GM18907 (cell line): ENCODE data around the gene ZBED1.
"Not testable (repeated sequence)": the region's sequence is repeated elsewhere in the genome, so short reads cannot be mapped to it uniquely, and the experiment has no call there.

Experiments used
- ATAC-seq: cut with Tn5 transposase; IDR thresholded peaks from one replicate; pipeline ENCODE4 v1.9.1; 2021; ENCODE audit warnings: mild to moderate bottlenecking, moderate library complexity; ENCODE audit not compliant: unreplicated experiment

Gene ZBED1

DNA sequence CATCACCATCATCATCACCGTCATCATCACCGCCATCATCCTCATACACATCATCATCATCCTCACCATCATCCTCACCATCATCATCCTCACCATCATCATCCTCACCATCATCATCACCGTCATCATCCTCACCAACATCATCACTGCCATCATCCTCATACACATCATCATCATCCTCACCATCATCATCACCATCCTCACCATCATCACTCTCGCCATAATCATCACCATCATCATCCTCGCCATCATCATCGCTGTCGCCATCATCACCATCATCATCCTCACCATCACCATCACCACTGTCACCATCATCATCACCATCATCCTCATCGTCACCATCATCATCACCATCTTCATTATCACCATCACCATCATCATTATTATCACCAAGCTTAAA, 19.8 kb upstream of the ZBED1 start:
- no peak for ATAC-seq

DNA sequence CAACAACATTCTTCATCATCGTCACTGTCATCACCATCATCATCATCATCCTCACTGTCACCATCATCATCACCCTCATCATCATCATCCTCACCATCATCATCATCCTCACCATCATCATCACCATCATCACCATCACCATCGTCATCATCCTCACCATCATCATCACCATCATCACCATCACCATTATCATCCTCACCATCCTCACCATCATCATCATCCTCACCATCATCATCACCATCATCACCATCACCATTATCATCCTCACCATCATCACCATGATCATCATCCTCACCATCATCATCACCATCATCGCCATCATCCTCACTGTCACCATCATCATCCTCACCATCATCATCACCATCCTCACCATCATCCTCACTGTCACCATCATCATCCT, 18.9 kb upstream of the ZBED1 start:
- not testable (repeated sequence) for ATAC-seq

DNA sequence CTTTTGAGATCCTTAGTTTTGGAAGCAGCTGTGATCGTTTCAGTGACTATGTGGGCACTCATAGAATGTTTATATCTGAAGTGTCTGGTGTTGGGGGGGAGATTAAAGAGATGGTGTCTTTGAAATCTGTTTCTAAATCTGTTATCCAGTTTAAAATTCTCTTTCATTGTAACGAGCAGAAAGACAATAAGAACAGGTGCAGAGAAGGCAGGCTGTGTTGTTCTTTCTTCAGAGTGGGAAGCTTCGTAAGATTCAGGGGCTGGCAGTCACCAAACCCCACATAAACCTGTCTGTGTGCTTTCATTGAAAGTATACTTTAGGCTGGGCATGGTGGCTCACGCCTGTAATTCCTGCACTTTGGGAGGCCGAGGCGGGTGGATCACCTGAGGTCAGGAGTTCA, 16.3 kb upstream of the ZBED1 start:
- peak; percentile 13 for ATAC-seq

DNA sequence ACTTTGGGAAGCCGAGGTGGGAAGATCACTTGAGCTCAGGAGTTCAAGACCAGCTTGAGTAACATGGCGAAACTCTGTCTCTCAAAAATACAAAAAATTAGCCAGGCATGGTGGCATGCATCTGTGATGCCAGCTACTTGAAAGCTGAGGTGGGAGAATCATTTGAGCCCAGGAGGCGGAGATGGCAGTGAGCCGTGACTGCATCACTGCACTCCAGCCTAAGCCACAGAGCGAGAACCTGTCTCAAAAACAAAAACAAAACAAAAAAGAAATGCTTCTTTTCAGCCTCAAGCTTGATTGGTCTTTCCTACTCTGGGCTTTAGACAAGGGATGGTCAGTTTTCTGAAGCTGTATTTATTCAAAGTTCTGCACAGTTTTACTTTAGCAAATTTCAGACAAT, 15.8 kb upstream of the ZBED1 start:
- ATAC-seq, result peak; percentile 57

DNA sequence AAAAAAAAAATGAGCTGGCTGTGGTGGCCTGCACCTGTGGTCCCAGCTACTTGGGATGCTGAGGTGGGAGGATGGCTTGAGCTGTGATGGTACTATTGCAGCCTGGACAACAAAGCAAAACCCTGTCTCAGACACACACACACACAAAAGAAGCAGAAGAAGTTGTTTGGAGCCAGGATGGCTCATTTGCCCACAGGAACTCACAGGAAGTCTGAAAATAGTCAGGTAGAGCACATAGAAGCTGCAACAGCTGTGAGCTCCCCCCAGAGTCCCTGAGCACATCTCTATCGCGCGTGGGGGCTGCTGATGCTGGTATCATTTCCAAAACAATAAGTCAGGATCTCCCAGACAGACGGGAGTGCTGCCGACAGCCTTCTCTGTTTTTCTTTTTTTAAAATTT, 13.4 kb upstream of the ZBED1 start:
- ATAC-seq, result no peak

DNA sequence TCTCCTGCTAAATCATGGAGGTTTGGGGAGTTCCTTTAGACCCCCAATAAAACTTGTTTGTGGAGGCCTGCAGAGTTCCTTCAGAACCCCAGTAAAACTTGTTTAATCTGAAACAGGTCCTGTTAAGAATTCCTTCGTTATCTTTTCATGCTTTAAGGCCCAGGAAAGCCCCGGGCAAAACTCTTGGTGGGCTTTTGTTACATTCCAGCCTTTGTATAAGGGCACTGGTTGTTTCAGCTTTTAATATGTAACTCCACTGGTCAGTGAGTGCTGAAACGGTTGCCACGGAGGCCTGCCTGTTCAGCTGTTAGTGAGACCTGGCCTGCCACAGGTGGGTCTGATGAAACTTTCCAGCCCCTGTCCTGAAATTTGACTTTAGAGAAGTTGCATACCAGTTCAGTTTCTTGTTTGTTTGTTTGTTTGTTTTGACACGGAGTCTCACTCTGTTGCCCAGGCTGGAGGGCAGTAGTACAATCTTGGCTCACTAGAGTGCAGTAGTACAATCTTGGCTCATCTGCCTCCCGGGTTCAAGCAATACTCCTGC, 12.4 kb upstream of the ZBED1 start:
- ATAC-seq, result no peak

DNA sequence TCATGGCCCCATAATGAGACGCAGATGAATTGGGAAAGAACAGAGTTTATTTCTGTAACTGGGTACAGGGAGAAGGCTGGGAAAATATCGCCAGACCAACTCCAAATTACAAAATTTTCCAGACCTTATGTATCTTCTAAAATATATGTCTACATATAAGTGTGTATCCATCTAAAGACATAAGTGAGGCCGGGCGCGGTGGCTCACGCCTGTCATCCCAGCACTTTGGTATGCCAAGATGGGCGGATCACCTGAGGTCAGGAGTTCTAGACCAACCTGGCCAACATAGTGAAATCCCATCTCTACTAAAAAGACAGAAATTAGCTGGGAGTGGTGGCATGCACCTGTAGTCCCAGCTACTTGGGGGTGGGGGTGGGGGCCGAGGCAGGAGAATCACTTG, 11.7 kb upstream of the ZBED1 start:
- no peak for ATAC-seq

DNA sequence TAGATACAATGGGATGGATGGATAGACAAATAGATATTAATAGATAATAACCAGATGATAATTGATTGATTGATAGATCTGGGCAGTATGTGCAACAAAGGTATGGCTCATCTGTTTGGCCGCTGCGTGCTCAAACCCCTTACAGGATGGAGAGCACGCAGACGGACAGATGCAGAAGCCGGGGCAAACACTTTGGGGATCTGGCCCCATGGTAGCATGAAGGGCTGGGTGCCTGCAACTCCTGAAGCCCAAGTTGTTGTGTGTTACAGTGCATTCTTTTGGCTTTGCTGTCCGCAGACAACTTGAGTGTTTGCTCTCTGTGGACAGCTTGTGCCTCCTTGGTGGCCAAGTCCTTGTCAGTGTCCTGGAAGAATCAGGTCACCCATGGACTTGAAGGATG, 10.6 kb upstream of the ZBED1 start:
- ATAC-seq, result no peak

DNA sequence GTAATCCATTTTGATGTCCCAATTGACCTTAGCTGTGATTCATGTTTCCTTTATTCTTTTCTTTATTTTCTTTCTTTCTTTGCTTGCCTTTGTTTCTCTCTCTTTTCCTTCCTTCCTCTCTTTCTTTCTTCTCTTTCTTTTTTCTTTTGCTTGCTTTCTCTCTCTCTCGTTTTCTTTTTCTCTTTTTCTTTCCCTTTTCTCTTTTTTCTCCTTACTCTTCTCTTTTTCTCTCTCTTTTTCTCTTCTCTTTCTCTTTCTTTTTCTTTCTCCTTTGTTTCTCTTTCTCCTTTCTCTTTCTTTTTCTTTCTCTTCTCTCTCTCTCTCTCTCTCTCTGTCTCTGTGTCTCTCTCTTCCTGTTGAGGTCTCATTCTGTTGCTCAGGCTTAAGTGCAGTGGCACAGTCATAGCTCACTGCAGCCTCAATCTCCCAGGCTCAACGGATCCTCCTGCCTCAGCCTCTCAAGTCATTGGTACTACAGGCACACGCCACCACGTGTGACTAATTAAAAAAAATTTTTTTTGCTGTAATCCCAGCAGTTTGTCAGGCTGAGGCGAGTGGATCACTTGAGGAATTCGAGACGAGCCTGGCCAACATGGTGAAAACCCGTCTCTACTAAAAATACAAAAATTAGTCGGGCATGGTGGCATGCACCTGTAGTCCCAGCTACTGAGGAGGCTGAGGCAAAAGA, 8.0 kb upstream of the ZBED1 start:
- ATAC-seq, result no peak

DNA sequence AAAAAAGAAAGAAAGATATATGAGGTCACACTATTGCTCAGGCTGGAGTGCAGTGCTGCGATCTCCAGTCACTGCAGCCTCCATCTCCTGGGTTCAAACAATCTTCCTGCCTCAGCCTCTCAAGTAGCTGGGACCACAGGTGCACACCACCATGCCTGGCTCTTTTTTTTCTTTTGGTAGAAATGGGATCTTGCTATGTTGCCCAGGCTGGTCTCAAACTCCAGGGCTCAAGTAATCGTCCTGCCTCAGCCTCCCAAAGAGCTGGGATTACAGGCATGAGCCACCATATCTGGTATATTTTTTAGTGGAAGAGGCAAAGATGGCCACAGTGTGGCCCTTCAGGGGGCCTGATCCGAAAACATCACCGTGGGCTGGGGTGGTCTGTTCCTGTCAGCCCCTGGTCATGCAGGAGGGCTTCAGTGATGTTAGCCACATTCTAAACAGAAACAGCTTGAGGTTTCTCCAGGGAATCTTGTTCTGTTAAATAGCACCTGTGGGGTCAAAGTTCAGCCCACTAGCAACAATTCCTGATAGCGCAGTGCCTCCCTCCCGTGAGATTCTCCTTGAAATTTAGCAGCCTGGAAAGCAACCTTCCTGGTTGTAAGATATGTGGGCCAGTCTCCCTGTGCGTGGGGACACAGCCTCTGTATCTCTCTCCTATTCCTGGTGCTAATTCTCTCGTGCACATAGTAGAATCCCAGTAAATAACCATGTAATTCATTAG, 7.3 kb upstream of the ZBED1 start:
- no peak for ATAC-seq

DNA sequence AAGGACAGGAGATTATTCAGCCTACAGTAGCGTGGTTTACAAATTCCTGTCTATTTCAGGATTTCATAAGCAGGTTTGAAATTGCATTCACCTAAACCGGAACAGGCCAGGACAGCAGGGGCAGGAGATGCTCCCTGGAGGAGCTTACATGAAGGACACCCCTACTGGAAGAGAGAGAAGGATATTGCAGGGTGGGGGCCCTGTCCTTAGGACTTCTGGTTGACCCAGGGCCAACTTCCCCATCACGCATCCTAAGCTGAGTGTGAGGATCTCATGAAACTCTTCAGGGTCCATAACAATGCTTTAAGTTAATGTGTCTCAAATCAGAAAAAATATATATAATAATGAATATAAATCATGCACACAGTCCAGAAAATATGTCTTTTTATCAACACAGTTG, 6.4 kb upstream of the ZBED1 start:
- ATAC-seq, result no peak

DNA sequence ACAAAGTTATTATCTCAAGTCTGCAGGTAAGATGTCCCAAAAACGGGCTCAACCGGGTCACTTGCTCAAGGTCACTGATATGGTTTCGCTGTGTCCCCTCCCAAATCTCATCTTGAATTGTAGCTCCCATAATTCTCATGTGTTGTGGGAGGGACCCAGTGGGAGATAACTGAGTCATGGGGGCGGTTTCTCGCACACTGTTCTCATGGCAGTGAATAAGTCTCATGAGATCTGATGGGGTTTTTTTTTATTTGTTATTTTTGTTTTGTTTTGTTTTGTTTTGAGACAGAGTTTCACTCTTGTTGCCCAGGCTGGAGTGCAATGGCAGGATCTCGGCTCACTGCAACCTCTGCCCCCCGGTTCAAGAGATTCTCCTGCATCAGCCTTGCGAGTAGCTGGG, 4.6 kb upstream of the ZBED1 start:
- not testable (repeated sequence) for ATAC-seq

DNA sequence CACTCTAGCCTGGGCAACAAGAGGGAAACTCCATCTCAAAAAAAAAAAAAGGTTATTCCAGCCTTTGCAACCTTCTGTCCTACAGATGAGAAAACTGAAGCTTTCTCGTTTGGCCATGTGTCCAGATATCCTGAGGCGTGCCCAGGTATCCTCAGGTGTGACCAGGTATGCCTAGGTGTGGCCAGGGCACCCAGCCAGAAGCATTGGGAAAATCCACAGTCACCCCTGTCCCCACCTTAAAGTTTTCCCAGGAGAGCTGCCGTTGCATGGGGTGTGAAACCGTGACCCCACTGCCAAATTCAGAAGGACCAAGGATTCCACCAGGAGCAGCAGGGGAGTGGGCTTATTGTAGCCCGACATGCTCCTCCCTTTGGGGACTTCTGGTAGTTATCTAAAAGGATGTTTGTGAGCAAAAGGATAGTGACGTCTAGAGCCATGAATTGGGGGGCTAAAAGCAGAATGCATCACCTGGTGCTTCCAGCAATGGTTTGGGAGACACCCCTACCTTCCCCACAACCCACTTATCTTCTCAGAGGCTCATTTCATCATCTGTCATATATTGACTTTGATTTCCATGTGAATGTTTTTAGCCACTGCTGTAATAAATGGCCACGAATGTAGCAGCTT, 4.0 kb upstream of the ZBED1 start:
- ATAC-seq, result no peak

DNA sequence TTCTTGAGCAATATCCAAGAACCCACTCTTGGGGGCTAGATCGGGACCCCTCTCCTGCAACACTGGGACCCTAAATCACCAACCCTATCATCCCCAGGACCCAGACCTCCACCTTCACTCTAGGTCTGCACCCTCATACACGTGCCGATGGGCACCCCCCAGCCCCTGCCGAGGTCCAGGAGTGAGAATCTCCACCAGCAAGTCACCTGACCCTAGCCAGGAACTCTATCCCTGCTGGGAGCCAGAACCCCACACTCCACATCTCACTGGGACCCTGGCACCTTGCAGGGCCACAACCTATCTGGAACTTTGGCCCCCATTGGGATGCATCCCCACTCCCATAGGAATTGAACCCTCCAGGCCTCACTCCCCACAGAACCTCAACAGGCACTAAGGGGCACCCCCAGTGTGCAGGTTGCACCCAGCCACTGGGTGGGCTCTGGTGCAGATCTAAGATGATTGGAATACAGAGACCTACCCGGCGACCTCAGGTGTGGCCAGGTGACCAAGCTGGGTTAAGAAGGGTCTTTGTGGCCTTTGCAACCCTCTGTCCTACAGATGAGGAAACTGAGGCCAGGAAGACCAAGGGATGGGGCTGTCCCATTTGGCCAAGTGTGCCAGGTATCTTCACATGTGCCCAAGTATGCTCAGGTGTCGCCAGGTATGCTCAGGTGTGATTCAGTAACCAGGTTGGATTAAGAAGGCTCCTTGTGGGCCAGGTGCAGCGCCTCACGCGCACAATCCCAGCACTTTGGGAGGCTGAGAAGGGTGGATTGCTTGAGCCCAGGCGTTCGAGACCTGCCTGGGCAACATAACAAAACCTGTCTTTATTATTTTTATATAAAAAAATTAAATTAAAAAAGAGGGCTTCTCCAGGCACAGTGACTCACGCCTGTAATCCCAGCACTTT, 3.1 kb upstream of the ZBED1 start:
- ATAC-seq, result no peak

DNA sequence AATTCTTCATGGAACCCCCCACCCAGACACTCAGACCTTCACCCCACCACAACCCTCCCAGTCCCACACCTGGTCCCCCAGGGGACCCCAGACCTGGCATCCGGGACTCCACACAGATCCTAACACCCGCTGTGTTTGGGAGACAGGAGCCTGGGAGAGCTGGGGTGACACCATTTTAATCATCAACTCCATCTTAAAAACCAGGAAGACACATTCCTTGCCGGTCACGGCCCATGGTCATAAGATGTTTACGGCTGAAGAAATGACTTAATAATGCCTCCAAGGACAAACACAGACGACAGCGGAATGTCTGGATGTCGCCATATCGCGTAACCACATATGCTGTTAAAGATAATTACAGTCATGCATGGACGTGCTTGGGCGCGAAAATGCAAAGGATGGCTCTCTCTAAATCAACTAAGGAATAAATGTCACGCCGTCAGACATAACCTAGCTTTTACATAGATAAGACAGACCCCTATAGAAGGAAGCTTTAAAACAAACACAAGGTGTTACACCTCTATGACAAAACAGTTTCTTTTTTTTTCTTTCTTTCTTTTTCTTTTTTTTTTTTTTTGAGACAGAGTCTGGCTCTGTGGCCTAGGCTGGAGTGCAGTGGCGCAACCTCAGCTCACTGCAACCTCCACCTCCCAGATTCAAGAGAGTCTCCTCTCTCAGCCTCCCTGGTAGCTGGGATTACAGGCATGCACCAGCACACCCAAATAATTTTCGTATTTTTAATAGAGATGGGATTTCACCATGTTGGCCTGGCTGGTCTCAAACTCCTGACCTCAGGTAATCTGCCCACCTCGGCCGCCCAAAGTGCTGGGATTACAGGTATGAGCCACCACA, 2.1 kb upstream of the ZBED1 start:
- ATAC-seq, result no peak

DNA sequence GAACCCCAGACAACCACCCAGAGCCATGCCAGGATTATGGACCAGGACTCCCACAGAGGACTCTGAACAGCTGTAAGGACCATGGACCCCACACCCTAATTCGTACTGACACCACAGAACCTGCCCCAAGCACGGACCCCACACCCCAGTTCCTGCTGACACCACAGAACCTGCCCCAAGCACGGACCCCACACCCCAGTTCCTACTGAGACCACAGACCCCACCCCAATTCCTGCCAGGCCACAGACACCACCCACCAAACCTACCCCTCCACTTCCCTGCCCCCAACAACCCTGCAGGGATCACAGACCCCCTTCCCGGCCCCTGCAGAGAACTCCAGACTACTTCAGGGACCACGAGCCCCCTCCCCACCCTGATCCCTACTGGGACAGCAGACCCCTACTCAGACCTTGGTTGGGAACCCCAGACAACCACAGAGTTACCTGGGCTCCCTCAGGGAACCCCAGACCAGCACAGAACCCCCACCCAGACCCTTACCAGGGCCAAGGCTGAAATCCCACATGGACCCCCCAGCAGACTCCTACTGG, 1.4 kb upstream of the ZBED1 start:
- no peak for ATAC-seq

DNA sequence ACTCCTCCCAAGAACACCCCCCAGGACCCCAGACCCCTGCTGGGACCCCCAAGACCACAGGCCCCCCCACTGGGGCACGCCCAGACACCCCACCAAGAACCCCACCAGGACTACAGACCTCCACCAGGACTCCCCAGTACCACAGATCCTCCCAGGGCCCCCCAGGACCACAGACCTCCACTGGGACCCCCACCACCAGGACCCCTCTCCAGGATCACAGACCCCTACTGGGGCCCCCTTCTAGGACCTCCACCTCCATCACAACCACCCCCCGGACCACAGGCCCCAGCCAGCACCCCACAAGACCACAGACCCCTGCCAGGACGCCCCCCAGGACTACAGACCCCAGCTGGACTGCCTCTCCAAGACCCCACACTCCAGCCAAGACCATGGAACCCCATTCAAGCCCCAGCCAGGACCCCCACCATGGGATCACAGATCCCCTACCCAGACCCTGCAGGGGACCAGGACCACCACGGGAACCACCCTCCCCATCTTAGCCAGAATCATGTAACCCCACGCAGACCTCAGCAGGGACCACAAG, 855 bp upstream of the ZBED1 start:
- ATAC-seq, result no peak

DNA sequence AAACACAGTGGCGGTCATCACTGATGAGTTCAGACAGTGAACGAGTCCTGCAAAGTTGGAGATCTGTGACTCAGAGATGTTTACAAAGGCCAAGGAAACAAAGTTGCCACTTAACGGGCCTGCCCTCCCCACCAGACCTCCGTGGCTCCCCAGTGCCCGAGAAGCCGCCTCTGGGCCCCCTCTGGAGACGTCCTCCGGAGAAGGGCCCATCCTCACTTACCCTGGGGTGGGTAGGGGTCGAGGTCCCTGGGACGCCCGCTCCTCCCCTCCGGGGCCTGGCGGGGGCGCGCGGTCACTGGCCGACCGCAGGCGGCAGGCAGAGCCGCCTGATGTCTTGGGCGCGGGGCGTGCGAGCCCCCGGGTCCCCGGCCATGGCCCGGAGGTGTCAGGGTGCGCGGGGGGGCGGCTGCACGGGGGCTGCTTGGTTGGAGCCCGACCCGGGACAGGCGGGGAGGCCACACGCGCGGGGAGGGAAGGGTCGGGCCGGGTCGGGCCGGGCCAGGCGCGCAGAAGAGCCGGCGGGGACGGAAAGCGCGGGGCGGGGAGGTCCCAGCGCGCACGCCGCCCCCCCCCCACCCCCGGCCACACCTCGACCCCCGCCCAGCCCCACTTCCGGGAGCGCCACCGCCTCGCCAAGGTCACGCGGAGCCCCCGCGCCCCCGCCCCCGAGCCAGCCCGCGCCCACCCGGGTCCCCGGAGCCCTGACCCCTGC, 529 bp downstream of the ZBED1 start:
- peak; percentile 55 for ATAC-seq

DNA sequence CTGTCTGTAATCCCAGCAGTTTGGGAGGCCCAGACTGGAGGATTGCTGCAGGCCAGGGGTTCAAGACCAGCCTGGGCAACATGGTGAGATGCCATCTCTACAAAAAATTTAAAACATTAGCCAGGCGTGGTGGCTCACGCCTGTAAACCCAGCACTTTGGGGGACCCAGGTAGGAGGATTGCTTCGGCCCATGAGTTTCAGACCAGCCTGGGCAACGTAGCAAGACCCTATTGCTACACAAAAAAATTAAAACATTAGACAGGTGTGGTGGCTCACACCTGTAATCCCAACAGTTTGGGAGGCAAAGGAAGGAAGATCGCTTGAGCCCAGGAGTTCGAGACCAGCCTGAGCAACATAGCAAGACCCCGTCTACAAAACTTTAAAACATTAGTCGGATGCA, 1.3 kb downstream of the ZBED1 start:
- no peak for ATAC-seq
